IPS-18a (cell line): ENCODE measurements around the gene SULF2.

ENCODE experiments used
- H3K27ac ChIP-seq: one replicate; pipeline ENCODE4 v1.5.1; 2013; ENCODE audit warnings: low read length
- H3K27me3 ChIP-seq: one replicate; pipeline ENCODE4 v1.6.1; 2013; ENCODE audit warnings: mild to moderate bottlenecking, low read length; ENCODE audit not compliant: control insufficient read depth, insufficient read depth
- H3K36me3 ChIP-seq: one replicate; pipeline ENCODE4 v1.6.1; 2013; ENCODE audit warnings: low read depth, low read length; ENCODE audit not compliant: control insufficient read depth
- H3K4me1 ChIP-seq: one replicate; pipeline ENCODE4 v1.6.1; 2013; ENCODE audit warnings: low read depth, low read length; ENCODE audit not compliant: control insufficient read depth
- H3K4me3 ChIP-seq: one replicate; pipeline ENCODE4 v1.5.1; 2013; ENCODE audit warnings: low read length
- H3K9ac ChIP-seq: one replicate; pipeline ENCODE4 v1.6.1; 2013; ENCODE audit warnings: mild to moderate bottlenecking, low read length, moderate library complexity
- H3K9me3 ChIP-seq: one replicate; pipeline ENCODE4 v1.6.1; 2013; ENCODE audit warnings: low read depth, low read length; ENCODE audit not compliant: control insufficient read depth

Gene SULF2

DNA sequence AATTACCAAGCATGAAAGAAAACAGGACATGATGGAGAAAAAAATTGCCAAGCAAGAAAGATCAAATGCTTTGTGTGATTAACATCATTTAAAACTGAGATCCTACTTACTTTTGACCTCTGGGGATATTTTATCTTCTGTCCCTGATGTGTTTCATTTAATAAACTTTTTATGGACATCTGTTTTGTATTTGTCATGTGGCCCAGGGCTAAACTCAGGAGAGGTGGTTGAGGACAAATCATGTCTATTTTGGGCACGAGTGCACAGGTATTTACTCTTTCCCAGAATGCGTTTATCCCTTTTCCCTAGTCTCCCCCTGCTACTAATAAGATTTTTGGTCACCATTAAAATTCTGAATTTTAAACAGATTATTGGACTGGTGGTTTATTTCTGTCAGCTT, 155.4 kb downstream of the SULF2 start:
- no peak overlapping the region for H3K9ac ChIP-seq
- H3K9me3 ChIP-seq: no peaks in the 10 kb centered on the region
- no peaks in the 10 kb centered on the region for H3K27me3 ChIP-seq
- H3K4me1 ChIP-seq: no peaks in the 10 kb centered on the region
- no peak overlapping the region for H3K4me3 ChIP-seq
- peaks cover 33% of the 10 kb centered on the region for H3K36me3 ChIP-seq
- H3K27ac ChIP-seq: no peak overlapping the region

- H3K9me3 ChIP-seq: no peaks in the 10 kb centered on the region
Observed at GRCh38 chr20:47627540-47627939, 157.7 kb downstream of the SULF2 start.

DNA sequence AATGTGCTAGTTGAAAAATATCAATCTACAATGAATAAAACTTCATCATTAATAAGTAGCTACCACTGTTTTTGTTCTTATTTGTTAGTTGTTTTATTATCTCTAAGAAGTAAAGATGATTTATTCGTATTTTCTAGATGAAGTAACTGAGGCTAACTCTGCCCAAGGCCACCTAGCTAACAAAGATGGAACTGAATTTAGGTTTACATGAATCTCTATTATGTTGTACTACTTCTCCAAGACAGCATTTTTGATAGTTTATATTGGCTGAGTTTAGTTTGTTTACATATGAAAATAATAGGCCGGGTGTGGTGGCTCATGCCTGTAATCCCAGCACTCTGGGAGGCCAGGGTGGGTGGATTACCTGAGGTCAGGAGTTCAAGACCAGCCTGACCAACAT, 162.1 kb downstream of the SULF2 start:
- Histone ChIP-seq H3K36me3 (peaks cover 14% of the 10 kb centered on the region), H3K4me1 (no peaks in the 10 kb centered on the region), H3K9ac (no peak overlapping the region)

More at GRCh38 chr20:47627540-47627939, 157.7 kb downstream of the SULF2 start:
- H3K27me3 ChIP-seq: no peaks in the 10 kb centered on the region
- no peak overlapping the region for H3K27ac ChIP-seq
- no peak overlapping the region for H3K4me3 ChIP-seq
- no peak overlapping the region for H3K9ac ChIP-seq
- H3K36me3 ChIP-seq: peaks cover 24% of the 10 kb centered on the region
- no peaks in the 10 kb centered on the region for H3K4me1 ChIP-seq

GRCh38 chr20:47622118-47622665, 163.1 kb downstream of the SULF2 start:
- Histone ChIP-seq H3K36me3 (peaks cover 7% of the 10 kb centered on the region), H3K9me3 (no peaks in the 10 kb centered on the region), H3K27me3 (no peaks in the 10 kb centered on the region), H3K9ac (no peak overlapping the region), H3K4me3 (no peak overlapping the region), H3K4me1 (no peaks in the 10 kb centered on the region), H3K27ac (no peak overlapping the region)

More for the DNA sequence above, 162.1 kb downstream of the SULF2 start:
- H3K27me3 ChIP-seq: no peaks in the 10 kb centered on the region
- H3K9me3 ChIP-seq: no peaks in the 10 kb centered on the region
- H3K4me3 ChIP-seq: no peak overlapping the region
- no peak overlapping the region for H3K27ac ChIP-seq

DNA sequence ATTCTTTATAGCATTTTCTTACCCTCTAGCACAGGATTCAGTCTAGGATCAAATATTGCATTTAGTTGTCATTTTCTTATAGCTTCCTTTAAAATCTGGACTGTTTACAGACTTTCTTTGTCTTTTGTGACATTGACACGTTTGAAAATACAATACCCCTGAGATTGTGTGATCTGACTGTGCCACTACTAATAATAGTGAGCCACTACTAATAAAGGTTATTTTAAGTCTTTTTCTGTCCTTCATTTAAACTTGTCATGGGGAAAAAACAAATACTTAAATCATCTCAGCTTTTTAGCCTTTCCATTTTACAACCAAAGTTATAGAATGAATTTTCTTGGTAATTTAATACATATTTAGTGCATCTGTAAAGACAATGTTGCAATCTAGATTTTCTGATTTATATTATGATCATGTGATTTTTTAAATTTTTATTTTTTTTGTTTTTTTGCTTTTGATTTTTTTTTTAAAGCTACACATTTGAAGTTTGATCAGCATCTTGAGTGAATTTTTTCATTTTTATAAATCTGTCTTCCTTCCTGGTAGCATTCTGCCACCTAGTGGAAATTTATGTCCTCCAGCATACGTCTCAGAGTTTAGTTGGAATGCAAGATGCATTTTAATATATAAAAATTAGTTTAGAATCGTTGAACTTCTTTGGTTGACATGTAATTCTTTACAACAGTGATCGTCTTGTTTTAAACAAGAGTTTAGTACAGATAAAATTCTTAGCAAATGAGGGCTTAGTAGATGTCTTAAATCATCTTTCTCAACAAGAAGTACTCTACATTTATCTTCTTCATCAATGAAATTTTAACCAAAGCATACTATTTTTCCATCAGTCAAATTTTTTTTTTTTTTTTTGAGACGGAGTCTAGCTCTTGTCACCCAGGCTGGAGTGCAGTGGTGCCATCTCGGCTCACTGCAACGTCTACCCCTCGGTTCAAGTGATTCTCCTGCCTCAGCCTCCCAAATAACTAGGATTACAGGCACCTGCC, 164.2 kb downstream of the SULF2 start:
- Histone ChIP-seq H3K9me3 (no peaks in the 10 kb centered on the region), H3K9ac (no peak overlapping the region), H3K27ac (no peak overlapping the region), H3K36me3 (peaks cover 2% of the 10 kb centered on the region), H3K4me1 (no peaks in the 10 kb centered on the region), H3K27me3 (no peaks in the 10 kb centered on the region), H3K4me3 (no peak overlapping the region)

GRCh38 chr20:47618479-47618878, 166.8 kb downstream of the SULF2 start:
- H3K4me1 ChIP-seq: no peaks in the 10 kb centered on the region
- no peak overlapping the region for H3K9ac ChIP-seq
- no peaks in the 10 kb centered on the region for H3K36me3 ChIP-seq
- H3K27me3 ChIP-seq: no peaks in the 10 kb centered on the region
- H3K9me3 ChIP-seq: no peaks in the 10 kb centered on the region
- H3K4me3 ChIP-seq: no peak overlapping the region
- no peak overlapping the region for H3K27ac ChIP-seq

GRCh38 chr20:47614703-47615309, 170.5 kb downstream of the SULF2 start:
- H3K27ac ChIP-seq: no peak overlapping the region
- no peaks in the 10 kb centered on the region for H3K36me3 ChIP-seq
- H3K27me3 ChIP-seq: no peaks in the 10 kb centered on the region
- H3K9me3 ChIP-seq: no peaks in the 10 kb centered on the region
- no peak overlapping the region for H3K9ac ChIP-seq
- H3K4me1 ChIP-seq: no peaks in the 10 kb centered on the region
- no peak overlapping the region for H3K4me3 ChIP-seq

- Histone ChIP-seq H3K27ac (peak overlapping the region; percentile 16), H3K4me1 (no peaks in the 10 kb centered on the region), H3K27me3 (no peaks in the 10 kb centered on the region), H3K36me3 (no peaks in the 10 kb centered on the region), H3K9me3 (no peaks in the 10 kb centered on the region), H3K4me3 (no peak overlapping the region), H3K9ac (no peak overlapping the region)
Observed at GRCh38 chr20:47612670-47613069, 172.6 kb downstream of the SULF2 start.

DNA sequence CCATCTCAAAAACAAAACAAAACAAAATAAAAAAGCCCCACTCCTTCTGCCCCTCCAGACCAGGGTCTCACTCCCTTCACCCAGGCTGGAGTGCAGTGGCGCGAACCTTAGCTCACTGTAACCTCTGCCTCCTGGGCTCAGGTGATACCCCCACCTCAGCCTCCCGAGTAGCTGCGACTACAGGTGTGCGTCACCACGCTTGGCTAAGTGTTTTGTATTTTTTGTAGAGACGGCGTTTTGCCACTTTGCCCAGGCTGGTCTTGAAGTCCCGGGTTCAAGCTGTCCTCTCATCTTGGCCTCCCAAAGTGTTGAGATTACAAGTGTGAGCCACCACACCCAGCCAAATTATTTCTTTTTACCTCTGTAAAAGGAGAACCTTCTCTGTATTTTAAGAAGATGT, 173.5 kb downstream of the SULF2 start:
- Histone ChIP-seq H3K9me3 (no peaks in the 10 kb centered on the region), H3K27me3 (no peaks in the 10 kb centered on the region), H3K9ac (no peak overlapping the region), H3K4me1 (no peaks in the 10 kb centered on the region), H3K27ac (no peak overlapping the region), H3K4me3 (no peak overlapping the region), H3K36me3 (no peaks in the 10 kb centered on the region)

DNA sequence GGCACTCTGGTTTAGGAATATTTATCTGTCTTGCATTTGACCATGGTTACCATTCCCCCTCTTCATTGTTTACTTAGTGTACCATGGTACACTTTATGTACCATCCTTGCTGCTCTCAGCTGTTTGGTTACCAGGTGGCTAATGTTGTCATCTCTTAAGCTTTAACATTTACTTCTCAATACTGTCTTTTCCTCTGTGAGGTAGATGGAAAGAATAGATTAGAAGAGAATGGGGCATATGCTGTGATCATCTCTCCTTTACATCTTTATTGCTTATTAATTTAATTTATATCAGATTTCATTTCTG, 174.4 kb downstream of the SULF2 start:
- no peak overlapping the region for H3K9ac ChIP-seq
- H3K36me3 ChIP-seq: no peaks in the 10 kb centered on the region
- no peak overlapping the region for H3K27ac ChIP-seq
- H3K9me3 ChIP-seq: no peaks in the 10 kb centered on the region
- H3K4me3 ChIP-seq: no peak overlapping the region
- no peaks in the 10 kb centered on the region for H3K4me1 ChIP-seq
- H3K27me3 ChIP-seq: no peaks in the 10 kb centered on the region

- no peaks in the 10 kb centered on the region for H3K4me1 ChIP-seq
- H3K27ac ChIP-seq: no peak overlapping the region
- H3K36me3 ChIP-seq: no peaks in the 10 kb centered on the region
- no peaks in the 10 kb centered on the region for H3K27me3 ChIP-seq
- no peaks in the 10 kb centered on the region for H3K9me3 ChIP-seq
- no peak overlapping the region for H3K9ac ChIP-seq
- no peak overlapping the region for H3K4me3 ChIP-seq
Observed at GRCh38 chr20:47610247-47610944, 174.9 kb downstream of the SULF2 start.
